Epithelial cell of proximal tubule (primary cell): ENCODE data around the gene CHMP6. TPM values are rescaled to one million over a fixed set of nuclear protein-coding genes. Genes with fewer than 3 reads are reported as not detected.

Experiments
- DNase-seq: peaks from one replicate; pipeline ENCODE4 v3.0.0-alpha.2; 2011; ENCODE audit warnings: low read depth
- H3K4me3 ChIP-seq: 2 replicates; pipeline ENCODE4 v1.5.1; 2011; ENCODE audit warnings: low read depth, mild to moderate bottlenecking, low read length
- total RNA-seq: library from RNA; depleted of rRNA; stranded (reverse); fragments of >200 nt; gene quantifications from 2 replicates; pipeline ENCODE4 v1.2.3, GENCODE V29; 2015
- TF ChIP-seq, protein P1 (sequence below): conservative IDR thresholded peaks from 2 replicates; pipeline ENCODE4 v1.5.1; 2012; ENCODE audit warnings: low read depth, mild to moderate bottlenecking, low read length

The CHMP6 gene
- total RNA-seq, 1 donor from 2014 or later = 32.6 TPM

DNA sequence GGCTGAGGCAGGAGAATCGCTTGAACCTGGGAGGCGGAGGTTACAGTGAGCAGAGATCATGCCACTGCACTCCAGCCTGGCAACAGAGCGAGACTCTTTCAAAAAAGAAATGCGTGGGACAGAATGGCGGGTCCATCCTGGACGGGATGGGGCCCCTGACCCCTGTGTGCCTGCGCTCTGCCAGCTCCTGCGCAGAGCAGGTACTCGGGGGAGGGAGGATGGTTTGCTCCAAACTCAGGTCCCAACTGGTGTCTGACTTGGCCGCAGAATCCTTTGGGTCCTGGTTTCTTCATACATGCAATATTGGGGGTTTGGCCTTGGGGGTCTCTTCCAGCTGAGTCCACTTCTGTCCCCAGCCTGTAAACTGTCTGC, 10.4 kb downstream of the CHMP6 start:
- no peak for DNase-seq
- TF ChIP-seq, protein P1, sequence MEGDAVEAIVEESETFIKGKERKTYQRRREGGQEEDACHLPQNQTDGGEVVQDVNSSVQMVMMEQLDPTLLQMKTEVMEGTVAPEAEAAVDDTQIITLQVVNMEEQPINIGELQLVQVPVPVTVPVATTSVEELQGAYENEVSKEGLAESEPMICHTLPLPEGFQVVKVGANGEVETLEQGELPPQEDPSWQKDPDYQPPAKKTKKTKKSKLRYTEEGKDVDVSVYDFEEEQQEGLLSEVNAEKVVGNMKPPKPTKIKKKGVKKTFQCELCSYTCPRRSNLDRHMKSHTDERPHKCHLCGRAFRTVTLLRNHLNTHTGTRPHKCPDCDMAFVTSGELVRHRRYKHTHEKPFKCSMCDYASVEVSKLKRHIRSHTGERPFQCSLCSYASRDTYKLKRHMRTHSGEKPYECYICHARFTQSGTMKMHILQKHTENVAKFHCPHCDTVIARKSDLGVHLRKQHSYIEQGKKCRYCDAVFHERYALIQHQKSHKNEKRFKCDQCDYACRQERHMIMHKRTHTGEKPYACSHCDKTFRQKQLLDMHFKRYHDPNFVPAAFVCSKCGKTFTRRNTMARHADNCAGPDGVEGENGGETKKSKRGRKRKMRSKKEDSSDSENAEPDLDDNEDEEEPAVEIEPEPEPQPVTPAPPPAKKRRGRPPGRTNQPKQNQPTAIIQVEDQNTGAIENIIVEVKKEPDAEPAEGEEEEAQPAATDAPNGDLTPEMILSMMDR = no peak
- no peak overlapping the region for H3K4me3 ChIP-seq

DNA sequence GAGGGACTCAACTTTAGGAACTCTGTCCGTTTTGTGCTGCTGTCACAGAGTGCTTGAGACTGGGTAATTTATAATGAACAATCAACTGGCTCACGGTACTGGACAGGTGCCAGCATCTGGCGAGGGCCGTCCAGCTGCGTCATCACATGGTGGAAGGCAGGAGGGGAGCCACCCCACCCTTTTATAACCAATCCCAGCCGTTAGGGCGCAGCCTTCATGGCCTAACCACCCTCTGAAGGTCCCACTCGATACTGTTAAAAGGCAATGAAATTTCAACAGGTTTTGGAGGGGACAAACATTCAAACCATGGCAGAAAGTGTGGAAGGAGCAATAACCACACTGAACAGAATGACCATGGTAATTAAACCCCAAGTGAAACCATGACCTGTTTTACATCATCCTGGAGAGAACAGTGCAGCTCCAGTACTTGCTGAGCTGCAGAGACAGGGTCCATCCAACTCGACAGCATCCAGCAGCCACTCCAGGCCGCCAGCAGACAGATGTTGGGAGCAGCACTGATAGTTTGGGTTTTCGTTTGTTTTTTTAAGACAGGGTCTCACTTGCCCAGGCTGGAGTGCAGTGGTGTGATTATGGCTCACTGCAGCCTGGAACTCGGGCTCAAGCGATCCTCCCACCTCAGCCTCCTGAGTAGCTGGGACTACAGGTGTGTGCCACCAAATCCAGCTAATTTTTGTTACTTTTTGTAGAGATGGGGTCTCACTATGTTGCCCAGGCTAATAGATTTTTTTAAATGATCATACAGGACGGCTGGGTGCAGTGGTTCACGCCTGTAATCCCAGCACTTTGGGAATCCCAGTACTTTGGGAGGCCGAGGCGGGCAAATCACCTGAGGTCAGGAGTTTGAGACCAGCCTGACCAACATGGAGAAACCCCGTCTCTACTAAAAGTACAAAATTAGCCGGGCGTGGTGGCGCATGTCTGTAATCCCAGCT, 11.0 kb downstream of the CHMP6 start:
- TF ChIP-seq, protein P1 = no peak
- DNase-seq = no peak
- no peak overlapping the region for H3K4me3 ChIP-seq

DNA sequence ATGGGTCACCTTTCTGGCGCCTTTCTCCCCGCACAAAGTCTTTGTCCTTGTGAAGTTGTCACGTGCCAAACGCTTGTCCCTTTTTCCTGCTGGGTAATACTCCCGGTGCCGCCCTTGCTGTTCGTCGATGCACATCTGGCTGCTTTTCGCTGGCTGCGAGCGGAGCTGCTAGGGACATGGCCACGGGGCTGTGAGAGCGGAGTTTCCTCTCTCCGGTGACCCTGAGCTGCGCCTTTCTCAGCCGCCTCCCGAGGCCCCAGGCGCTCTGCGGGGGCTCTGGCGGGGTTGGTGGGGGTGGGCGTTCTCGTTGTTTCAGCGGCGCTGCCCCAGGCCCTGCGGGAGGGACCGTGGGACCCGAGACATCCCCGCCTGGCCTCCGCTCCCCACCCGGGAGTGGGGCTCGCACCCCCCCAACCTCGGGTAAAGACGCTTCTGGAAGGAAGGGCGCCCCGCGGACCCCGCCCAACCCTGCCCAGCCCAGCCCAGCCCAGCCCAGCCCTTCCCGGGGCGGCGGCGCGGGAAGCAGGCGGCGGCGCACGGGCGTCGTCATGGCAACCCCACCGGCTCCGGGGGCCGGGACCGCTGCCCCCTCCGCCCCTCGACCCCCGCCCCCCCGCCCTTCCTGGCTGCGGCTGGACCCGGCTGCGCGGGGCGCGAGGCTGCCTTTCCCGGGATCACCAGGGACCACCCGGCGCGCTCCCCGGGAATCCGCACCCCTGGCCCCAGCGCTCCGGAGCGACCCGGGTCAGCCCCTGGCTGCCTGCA, 12.3 kb downstream of the CHMP6 start:
- no peak for DNase-seq
- no peak overlapping the region for H3K4me3 ChIP-seq
- TF ChIP-seq, protein P1 = no peak

DNA sequence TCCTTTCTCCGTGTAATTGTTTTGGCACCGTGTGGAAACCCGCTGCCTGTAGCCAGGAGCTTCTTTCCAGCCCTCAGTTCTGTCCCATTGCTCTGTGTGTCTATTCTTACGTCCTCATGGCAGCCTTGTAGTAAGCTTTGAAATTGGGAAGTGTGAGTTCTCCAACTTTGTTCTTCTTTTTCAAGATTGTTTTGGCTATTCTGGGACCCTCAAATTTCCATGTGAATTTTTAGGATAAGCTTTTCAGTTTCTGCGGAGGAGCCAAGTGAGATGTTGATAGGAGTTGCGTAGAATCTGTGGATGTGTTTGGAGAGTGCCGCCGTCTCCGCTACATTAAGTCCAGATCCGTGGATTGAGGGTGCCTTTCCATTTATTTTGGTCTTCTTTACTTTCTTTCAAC, 15.2 kb downstream of the CHMP6 start:
- H3K4me3 ChIP-seq = no peak overlapping the region
- DNase-seq = no peak
- TF ChIP-seq, protein P1 = no peak

DNA sequence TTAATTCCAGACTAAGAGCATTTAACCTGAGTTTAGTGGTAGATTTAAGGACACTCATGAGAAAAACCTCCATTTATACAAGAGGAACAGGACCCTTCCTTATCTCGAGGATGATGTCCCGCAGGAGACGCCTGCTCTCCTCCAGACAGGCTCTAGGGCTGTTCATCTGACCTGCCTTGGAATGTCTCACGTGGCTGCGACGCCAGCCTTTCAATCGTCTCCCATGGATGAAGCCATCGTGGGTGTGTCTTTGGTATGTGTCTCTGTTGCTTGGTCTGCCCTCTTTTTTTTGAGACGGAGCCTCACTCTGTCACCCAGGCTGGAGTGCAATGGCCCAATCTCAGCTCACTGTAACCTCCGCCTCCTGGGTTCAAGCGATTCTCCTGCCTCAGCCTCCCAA, 16.5 kb downstream of the CHMP6 start:
- no peak for DNase-seq
- TF ChIP-seq, protein P1 = no peak
- H3K4me3 ChIP-seq = no peak overlapping the region

DNA sequence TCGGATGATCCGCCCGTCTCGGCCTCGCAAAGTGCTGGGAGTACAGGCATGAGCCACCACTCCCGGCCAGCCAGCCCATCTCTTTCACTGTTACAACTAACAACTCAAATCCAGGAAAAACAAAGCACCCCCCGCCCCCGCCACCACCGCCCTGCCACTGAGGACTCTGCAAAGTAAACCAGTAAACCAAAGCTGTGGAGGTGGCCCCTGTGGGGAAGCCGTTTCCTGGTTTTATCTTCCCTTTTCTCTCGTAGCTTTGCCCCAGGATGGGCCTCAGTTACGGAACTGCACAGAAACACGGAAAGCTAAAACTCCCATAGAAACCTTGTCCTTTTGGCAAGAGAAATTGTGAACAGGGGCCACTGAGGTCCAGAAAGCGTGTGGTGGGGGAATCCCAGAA, 17.5 kb downstream of the CHMP6 start:
- TF ChIP-seq, protein P1 = no peak
- no peak overlapping the region for H3K4me3 ChIP-seq
- no peak for DNase-seq
